Glutamatergic neuron (in vitro differentiated cells): ENCODE data around the gene SART1. TPM values are rescaled to one million over a fixed set of nuclear protein-coding genes. Genes with fewer than 3 reads are reported as not detected.
A peak's percentile ranks its signal among the peaks of the same experiment; 100 is the strongest.

Experiments used
- DNase-seq: peaks from one replicate; pipeline ENCODE4 v3.0.0; 2022
- H3K27ac Mint-ChIP-seq: one replicate; pipeline ENCODE4 v1.8.0; 2020; ENCODE audit warnings: mild to moderate bottlenecking, mixed read lengths, inconsistent platforms; ENCODE audit not compliant: unreplicated experiment
- H3K27me3 Mint-ChIP-seq: one replicate; pipeline ENCODE4 v1.8.0; 2020; ENCODE audit warnings: mild to moderate bottlenecking, moderate library complexity, mixed read lengths, inconsistent platforms; ENCODE audit not compliant: unreplicated experiment
- H3K36me3 Mint-ChIP-seq: one replicate; pipeline ENCODE4 v1.8.0; 2020; ENCODE audit warnings: mild to moderate bottlenecking, mixed read lengths, inconsistent platforms; ENCODE audit not compliant: unreplicated experiment
- H3K4me1 Mint-ChIP-seq: one replicate; pipeline ENCODE4 v1.8.0; 2020; ENCODE audit warnings: mild to moderate bottlenecking, low read depth, mixed read lengths, inconsistent platforms; ENCODE audit not compliant: unreplicated experiment
- H3K4me3 Mint-ChIP-seq: one replicate; pipeline ENCODE4 v1.8.0; 2020; ENCODE audit warnings: mild to moderate bottlenecking, mixed read lengths, inconsistent platforms; ENCODE audit not compliant: unreplicated experiment
- H3K9me3 Mint-ChIP-seq: one replicate; pipeline ENCODE4 v1.8.0; 2020; ENCODE audit warnings: mild to moderate bottlenecking, moderate library complexity, mixed read lengths, inconsistent platforms; ENCODE audit not compliant: unreplicated experiment
- CTCF ChIP-seq: fragments of 200-600 bp; sonication (generic); IDR thresholded peaks from one replicate; pipeline ENCODE4 v1.5.0; 2021; ENCODE audit not compliant: partially characterized antibody, unreplicated experiment
- long read RNA-seq: library from polyadenylated mRNA; unstranded; transcript quantifications from one replicate; pipeline ENCODE4 v2.0.0, GENCODE V29; 2020; ENCODE audit not compliant: unreplicated experiment
- total RNA-seq: library from RNA; stranded (reverse); fragmentation: NEBNext Ultra II Directional; extraction: Animal tissue kit (Norgen Biotek cat#: 25700); gene quantifications from one replicate; pipeline ENCODE4 v1.2.1, GENCODE V29; 2021; ENCODE audit not compliant: unreplicated experiment

The SART1 gene
- 52.3 TPM for total RNA-seq
- long read RNA-seq, transcript SART1-201 (20 exons, 3,293 nt): major isoform, 7 of 12 reads
- long read RNA-seq, partial matches to known transcripts: 3 of 12 reads
- long read RNA-seq, other reads (novel, unspliced or antisense): 2 of 12 reads

GRCh38 chr11:65961267-65962140 lies at the start of gene SART1:
Gene SART1, plus strand, starts transcription at chr11:65961734. Its CDS starts 47 bp downstream, at chr11:65961781.
- peak within 1 kb of the TSS; percentile 95 for H3K4me3 Mint-ChIP-seq
- H3K4me1 Mint-ChIP-seq: peaks cover 11% of the 10 kb centered on the region
- TF ChIP-seq CTCF: no peak
- H3K27ac Mint-ChIP-seq: peak within 1 kb of the TSS; percentile 89
- peaks cover 6% of the 10 kb centered on the region for H3K9me3 Mint-ChIP-seq
- H3K36me3 Mint-ChIP-seq: no peaks in the 10 kb centered on the region
- peak; percentile 98 for DNase-seq
- peaks cover 11% of the 10 kb centered on the region for H3K27me3 Mint-ChIP-seq

- DNase-seq: no peak
Observed at GRCh38 chr11:65912845-65913244, 48.7 kb upstream of the SART1 start.

GRCh38 chr11:65915101-65915820 lies 46.3 kb upstream of the SART1 start:
- Mint-ChIP-seq H3K4me1 (peaks cover 10% of the 10 kb centered on the region), H3K9me3 (peaks cover 11% of the 10 kb centered on the region), H3K27me3 (peaks cover 20% of the 10 kb centered on the region), H3K27ac (peak overlapping the region; percentile 84), H3K4me3 (peak overlapping the region; percentile 77), H3K36me3 (no peaks in the 10 kb centered on the region)
- DNase-seq: peak; percentile 51
- TF ChIP-seq CTCF: no peak

More at GRCh38 chr11:65912845-65913244, 48.7 kb upstream of the SART1 start:
- Mint-ChIP-seq H3K27me3 (peaks cover 20% of the 10 kb centered on the region), H3K27ac (no peak overlapping the region), H3K36me3 (no peaks in the 10 kb centered on the region), H3K4me3 (no peak overlapping the region), H3K9me3 (peaks cover 9% of the 10 kb centered on the region), H3K4me1 (peaks cover 10% of the 10 kb centered on the region)
- no peak for TF ChIP-seq CTCF

- H3K4me3 Mint-ChIP-seq: no peak overlapping the region
Observed at GRCh38 chr11:65915821-65916251, 45.7 kb upstream of the SART1 start.

More at GRCh38 chr11:65915821-65916251, 45.7 kb upstream of the SART1 start:
- no peak for DNase-seq
- peaks cover 10% of the 10 kb centered on the region for H3K4me1 Mint-ChIP-seq
- peaks cover 20% of the 10 kb centered on the region for H3K27me3 Mint-ChIP-seq
- TF ChIP-seq CTCF: no peak
- H3K27ac Mint-ChIP-seq: no peak overlapping the region
- H3K36me3 Mint-ChIP-seq: no peaks in the 10 kb centered on the region
- H3K9me3 Mint-ChIP-seq: peaks cover 14% of the 10 kb centered on the region
